Liver (tissue), 9 donors: ENCODE measurements around the gene C1D. TPM values are rescaled to one million over a fixed set of nuclear protein-coding genes. Genes with fewer than 3 reads are reported as not detected.

Experiments used
- DNase-seq: peaks from one replicate; pipeline ENCODE4 v3.0.0-alpha.2; 2017; ENCODE audit warnings: low spot score
- H3K27ac ChIP-seq, 2 donors: one replicate each; pipeline ENCODE4 v1.7.0; 2013; ENCODE audit warnings: inconsistent platforms in 2 of 2, low read length in 2 of 2, control low read depth in 1 of 2, low read depth in 1 of 2, mild to moderate bottlenecking in 1 of 2
- H3K27me3 ChIP-seq, 4 donors: one replicate each; pipeline versions ENCODE4 v1.6.1 to v1.7.0; 2013; ENCODE audit warnings: low read length in 3 of 4, inconsistent platforms in 1 of 4, mild to moderate bottlenecking in 1 of 4, moderate library complexity in 1 of 4; ENCODE audit not compliant: control insufficient read depth in 4 of 4, insufficient read depth in 4 of 4
- H3K36me3 ChIP-seq, 4 donors: one replicate each; pipeline versions ENCODE4 v1.6.1 to v1.7.0; 2013; ENCODE audit warnings: low read length in 3 of 4, mild to moderate bottlenecking in 3 of 4, low read depth in 1 of 4, moderate library complexity in 1 of 4; ENCODE audit not compliant: control insufficient read depth in 4 of 4, insufficient read depth in 3 of 4
- H3K4me1 ChIP-seq, 4 donors: one replicate each; pipeline versions ENCODE4 v1.6.1 to v1.7.0; 2013; ENCODE audit warnings: low read length in 3 of 4, mild to moderate bottlenecking in 3 of 4, moderate library complexity in 1 of 4; ENCODE audit not compliant: control insufficient read depth in 4 of 4, insufficient read depth in 4 of 4
- H3K4me3 ChIP-seq, 3 donors: one replicate each; pipeline versions ENCODE4 v1.6.1 to v1.7.0; 2013; ENCODE audit warnings: low read length in 3 of 3, control low read depth in 1 of 3, low read depth in 1 of 3, mild to moderate bottlenecking in 1 of 3
- H3K9ac ChIP-seq, 2 donors: one replicate each; pipeline ENCODE4 v1.7.0; 2013; ENCODE audit warnings: low read length in 2 of 2, mild to moderate bottlenecking in 2 of 2, moderate library complexity in 2 of 2, control low read depth in 1 of 2, low read depth in 1 of 2
- H3K9me3 ChIP-seq, 4 donors: one replicate each; pipeline versions ENCODE4 v1.6.1 to v1.7.0; 2013; ENCODE audit warnings: low read length in 3 of 4; ENCODE audit not compliant: control insufficient read depth in 4 of 4
- FOXA1 ChIP-seq: IDR thresholded peaks from 2 replicates; pipeline ENCODE4 v1.6.1; 2016; ENCODE audit warnings: antibody characterized with exemption
- GABPA ChIP-seq, 2 donors: IDR thresholded peaks in 1 of 2; conservative IDR thresholded peaks in 1 of 2; 2 replicates each; pipeline ENCODE4 v1.6.1; 2016; ENCODE audit warnings: antibody characterized with exemption in 2 of 2, mild to moderate bottlenecking in 1 of 2, moderate library complexity in 1 of 2
- JUND ChIP-seq, 2 donors: IDR thresholded peaks; 2 replicates each; pipeline ENCODE4 v1.6.1; 2016; ENCODE audit warnings: antibody characterized with exemption in 2 of 2
- RXRA ChIP-seq, 2 donors: IDR thresholded peaks; 2 replicates each; pipeline ENCODE4 v1.6.1; 2017 to 2018; ENCODE audit warnings: antibody characterized with exemption in 2 of 2, mild to moderate bottlenecking in 1 of 2
- SP1 ChIP-seq: IDR thresholded peaks from 2 replicates; pipeline ENCODE4 v1.6.1; 2018; ENCODE audit warnings: antibody characterized with exemption, mild to moderate bottlenecking
- TAF1 ChIP-seq: conservative IDR thresholded peaks from 2 replicates; pipeline ENCODE4 v1.6.1; 2016; ENCODE audit warnings: antibody characterized with exemption, mild to moderate bottlenecking
- YY1 ChIP-seq: IDR thresholded peaks from 2 replicates; pipeline ENCODE4 v1.6.1; 2016; ENCODE audit warnings: antibody characterized with exemption, mild to moderate bottlenecking
- WGBS: extraction: QIAGEN DNeasy Blood & Tissue Kit; methylation state at CpG from one replicate; pipeline ENCODE4 v1.1.7; 2013; 5-methylcytosine and 5-hydroxymethylcytosine counted together
- polyA plus RNA-seq, 2 donors: library from polyadenylated mRNA; stranded (reverse) in 1 of 2; unstranded in 1 of 2; fragments of 200-250 nt in 1 of 2; fragments of >200 nt in 1 of 2; fragmentation: Nextera tagmentation in 1 of 2; extraction: Ambion mirVana in 1 of 2; gene quantifications; one replicate each; pipeline versions ENCODE4 v1.2.1 to v1.2.3, GENCODE V29; 2013 to 2015
- total RNA-seq, 2 donors: library from RNA; depleted of rRNA; stranded (reverse); fragments of >200 nt; gene quantifications; one replicate each; pipeline ENCODE4 v1.2.3, GENCODE V29; 2014
- TF ChIP-seq, protein P1 (sequence below): IDR thresholded peaks from 2 replicates; pipeline ENCODE4 v1.6.1; 2016; ENCODE audit warnings: antibody characterized with exemption
- TF ChIP-seq, protein P2 (sequence below): IDR thresholded peaks from 2 replicates; pipeline ENCODE4 v1.6.1; 2016; ENCODE audit warnings: antibody characterized with exemption
- TF ChIP-seq, protein P3 (sequence below): fragments of 150-350 bp; IDR thresholded peaks from 2 replicates; pipeline ENCODE4 v1.5.1; 2017; ENCODE audit warnings: improper control_type of control experiment, low read depth, low read length; ENCODE audit not compliant: missing input control
- TF ChIP-seq, protein P4 (sequence below): IDR thresholded peaks from 2 replicates; pipeline ENCODE4 v1.6.1; 2016; ENCODE audit warnings: antibody characterized with exemption
- donor health status: healthy.
- donor health status: healthy.
- donor health status: healthy.
- donor health status: healthy.
- donor health status: healthy.

Gene C1D
- total and polyA plus RNA-seq, 4 donors: 15.6 to 31.0 (median 18.9) TPM

DNA sequence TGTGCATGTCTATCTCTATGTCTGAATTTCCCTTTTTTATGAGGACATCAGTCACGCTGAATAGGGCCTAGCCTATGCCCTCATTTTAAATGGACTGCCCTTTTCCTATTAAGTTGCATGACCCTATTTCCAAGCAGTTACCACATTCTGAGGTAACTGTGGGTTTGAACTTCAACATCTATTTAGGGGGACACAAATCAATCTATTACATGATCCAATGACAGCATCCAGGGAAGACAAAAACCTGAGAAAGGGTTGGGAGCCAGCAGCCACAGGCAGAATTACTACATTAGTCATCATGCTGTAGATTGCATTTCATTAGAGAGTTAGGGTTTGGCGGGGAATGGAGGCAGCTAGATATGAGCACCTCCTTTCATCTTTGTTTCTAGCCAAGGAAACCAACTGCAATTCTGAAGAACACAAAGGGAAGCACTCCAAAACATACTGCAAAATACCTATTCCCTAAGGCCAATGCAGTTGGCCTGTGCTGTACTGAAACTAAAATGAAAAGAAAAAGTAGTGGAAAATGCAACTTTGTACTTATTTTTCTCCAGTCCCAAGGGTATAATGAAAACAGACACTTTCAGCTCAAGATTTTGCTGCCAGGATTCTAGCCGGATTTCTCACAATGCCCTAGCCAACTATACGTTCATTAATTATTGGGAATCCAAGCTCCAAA lies 40.4 kb upstream of the C1D start:
- 92% methylated on average over 4 of the region's 4 CpGs for whole genome bisulfite sequencing
- Histone ChIP-seq H3K27me3 (no peaks in the 10 kb centered on the region), H3K27ac (no peak overlapping the region), H3K4me3 (no peak overlapping the region), H3K9me3 (no peaks in the 10 kb centered on the region), H3K4me1 (no peaks in the 10 kb centered on the region), H3K36me3 (no peaks in the 10 kb centered on the region), H3K9ac (no peak overlapping the region)
- TF ChIP-seq, protein P1, sequence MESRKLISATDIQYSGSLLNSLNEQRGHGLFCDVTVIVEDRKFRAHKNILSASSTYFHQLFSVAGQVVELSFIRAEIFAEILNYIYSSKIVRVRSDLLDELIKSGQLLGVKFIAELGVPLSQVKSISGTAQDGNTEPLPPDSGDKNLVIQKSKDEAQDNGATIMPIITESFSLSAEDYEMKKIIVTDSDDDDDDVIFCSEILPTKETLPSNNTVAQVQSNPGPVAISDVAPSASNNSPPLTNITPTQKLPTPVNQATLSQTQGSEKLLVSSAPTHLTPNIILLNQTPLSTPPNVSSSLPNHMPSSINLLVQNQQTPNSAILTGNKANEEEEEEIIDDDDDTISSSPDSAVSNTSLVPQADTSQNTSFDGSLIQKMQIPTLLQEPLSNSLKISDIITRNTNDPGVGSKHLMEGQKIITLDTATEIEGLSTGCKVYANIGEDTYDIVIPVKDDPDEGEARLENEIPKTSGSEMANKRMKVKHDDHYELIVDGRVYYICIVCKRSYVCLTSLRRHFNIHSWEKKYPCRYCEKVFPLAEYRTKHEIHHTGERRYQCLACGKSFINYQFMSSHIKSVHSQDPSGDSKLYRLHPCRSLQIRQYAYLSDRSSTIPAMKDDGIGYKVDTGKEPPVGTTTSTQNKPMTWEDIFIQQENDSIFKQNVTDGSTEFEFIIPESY: no peak
- TF ChIP-seq YY1 (no peak), TAF1 (no peak), SP1 (no peak), RXRA (IDR thresholded peaks at IDR 0.05) (no peak)
- TF ChIP-seq, protein P2, sequence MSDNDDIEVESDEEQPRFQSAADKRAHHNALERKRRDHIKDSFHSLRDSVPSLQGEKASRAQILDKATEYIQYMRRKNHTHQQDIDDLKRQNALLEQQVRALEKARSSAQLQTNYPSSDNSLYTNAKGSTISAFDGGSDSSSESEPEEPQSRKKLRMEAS: no peak
- TF ChIP-seq, protein P3, sequence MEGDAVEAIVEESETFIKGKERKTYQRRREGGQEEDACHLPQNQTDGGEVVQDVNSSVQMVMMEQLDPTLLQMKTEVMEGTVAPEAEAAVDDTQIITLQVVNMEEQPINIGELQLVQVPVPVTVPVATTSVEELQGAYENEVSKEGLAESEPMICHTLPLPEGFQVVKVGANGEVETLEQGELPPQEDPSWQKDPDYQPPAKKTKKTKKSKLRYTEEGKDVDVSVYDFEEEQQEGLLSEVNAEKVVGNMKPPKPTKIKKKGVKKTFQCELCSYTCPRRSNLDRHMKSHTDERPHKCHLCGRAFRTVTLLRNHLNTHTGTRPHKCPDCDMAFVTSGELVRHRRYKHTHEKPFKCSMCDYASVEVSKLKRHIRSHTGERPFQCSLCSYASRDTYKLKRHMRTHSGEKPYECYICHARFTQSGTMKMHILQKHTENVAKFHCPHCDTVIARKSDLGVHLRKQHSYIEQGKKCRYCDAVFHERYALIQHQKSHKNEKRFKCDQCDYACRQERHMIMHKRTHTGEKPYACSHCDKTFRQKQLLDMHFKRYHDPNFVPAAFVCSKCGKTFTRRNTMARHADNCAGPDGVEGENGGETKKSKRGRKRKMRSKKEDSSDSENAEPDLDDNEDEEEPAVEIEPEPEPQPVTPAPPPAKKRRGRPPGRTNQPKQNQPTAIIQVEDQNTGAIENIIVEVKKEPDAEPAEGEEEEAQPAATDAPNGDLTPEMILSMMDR: no peak
- no peak for DNase-seq

DNA sequence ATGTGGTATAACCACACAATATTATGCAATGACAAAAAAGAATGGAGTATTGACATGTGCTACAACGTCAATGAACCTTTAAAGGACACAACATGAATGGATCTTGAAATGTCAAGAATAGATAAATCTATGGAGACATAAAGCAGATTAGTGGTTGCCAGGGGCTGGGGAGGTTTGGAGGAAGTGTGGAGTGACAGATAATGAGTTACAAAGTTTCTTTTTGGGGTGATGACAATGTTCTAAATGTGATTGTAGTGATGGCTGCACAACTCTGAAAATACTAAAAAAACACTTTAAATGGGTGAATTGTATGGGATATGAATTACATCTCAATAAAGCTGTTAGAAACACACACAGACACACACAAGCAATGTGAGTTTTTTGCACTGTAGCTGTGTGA lies 37.4 kb upstream of the C1D start:
- Histone ChIP-seq H3K9ac (no peak overlapping the region), H3K4me3 (no peak overlapping the region), H3K36me3 (no peaks in the 10 kb centered on the region), H3K27me3 (no peaks in the 10 kb centered on the region), H3K4me1 (no peaks in the 10 kb centered on the region), H3K27ac (no peak overlapping the region), H3K9me3 (no peaks in the 10 kb centered on the region)
- DNase-seq: no peak
- WGBS: 57% methylated on average over 1 of the region's 1 CpG
- no peak for TF ChIP-seq JUND (IDR thresholded peaks at IDR 0.05)

DNA sequence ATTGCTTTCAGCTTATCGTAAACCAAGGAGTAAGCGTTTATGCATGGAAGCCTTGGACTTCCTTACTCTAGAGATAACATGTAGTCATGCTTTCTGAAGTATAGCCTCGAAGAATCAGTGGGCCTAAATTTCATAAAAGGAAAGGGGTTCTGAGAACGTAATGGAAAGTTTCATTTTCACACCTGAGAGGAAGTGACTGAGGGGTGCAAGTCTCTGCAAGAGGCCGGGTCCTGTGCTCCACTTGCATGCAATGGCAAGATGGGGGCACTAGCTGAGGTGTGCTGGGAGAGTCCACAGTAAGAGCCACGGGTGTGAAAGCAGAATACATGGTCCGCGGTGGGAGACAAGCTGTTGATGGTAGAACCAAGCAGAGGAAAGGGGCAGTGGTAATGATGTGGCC lies 36.5 kb upstream of the C1D start:
- Histone ChIP-seq H3K4me1 (no peaks in the 10 kb centered on the region), H3K27ac (no peak overlapping the region), H3K9ac (no peak overlapping the region), H3K4me3 (no peak overlapping the region), H3K27me3 (no peaks in the 10 kb centered on the region), H3K9me3 (no peaks in the 10 kb centered on the region), H3K36me3 (no peaks in the 10 kb centered on the region)
- WGBS: 88% methylated on average over 8 of the region's 8 CpGs
- DNase-seq: no peak
- no peak for TF ChIP-seq GABPA (IDR thresholded peaks at IDR 0.05 in 1 of 2, conservative IDR thresholded peaks at IDR 0.05 in 1 of 2)
- TF ChIP-seq, protein P4, sequence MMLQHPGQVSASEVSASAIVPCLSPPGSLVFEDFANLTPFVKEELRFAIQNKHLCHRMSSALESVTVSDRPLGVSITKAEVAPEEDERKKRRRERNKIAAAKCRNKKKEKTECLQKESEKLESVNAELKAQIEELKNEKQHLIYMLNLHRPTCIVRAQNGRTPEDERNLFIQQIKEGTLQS: no peak
- TF ChIP-seq FOXA1: no peak
- TF ChIP-seq YY1: no peak
- no peak for TF ChIP-seq TAF1
